Stimulated activated CD4-positive, alpha-beta T cell treated with anti-CD3 and anti-CD28 coated beads, TNF-alpha, amount 100 ng/mL, for 24 hours (primary cell): ENCODE results near the gene GLRA3.
"Not testable (repeated sequence)": the region's sequence is repeated elsewhere in the genome, so short reads cannot be mapped to it uniquely, and the experiment has no call there.

ENCODE experiments used
- DNase-seq, 3 experiments: peaks; one replicate each; pipeline ENCODE4 v3.0.0-alpha.2; 2020; ENCODE audit warnings: low read depth in 3 of 3

The GLRA3 gene

GRCh38 chr4:174828845-174829701, at the start of gene GLRA3:
Gene GLRA3 (minus strand): TSS chr4:174829247. CDS start chr4:174828811, 436 bp downstream.
- no peak for DNase-seq

GRCh38 chr4:174874898-174875297, 45.9 kb upstream of the GLRA3 start:
- DNase-seq = no peak

- DNase-seq = no peak
Observed at GRCh38 chr4:174873931-174874330, 44.9 kb upstream of the GLRA3 start.

GRCh38 chr4:174873146-174873545, 44.1 kb upstream of the GLRA3 start:
- not testable (repeated sequence) for DNase-seq

GRCh38 chr4:174871407-174871806, 42.4 kb upstream of the GLRA3 start:
- no peak for DNase-seq

GRCh38 chr4:174870311-174870710, 41.3 kb upstream of the GLRA3 start:
- no peak for DNase-seq

- DNase-seq = no peak
Observed at GRCh38 chr4:174869339-174869738, 40.3 kb upstream of the GLRA3 start.

GRCh38 chr4:174867903-174868302, 38.9 kb upstream of the GLRA3 start:
- DNase-seq = no peak

GRCh38 chr4:174865418-174865985, 36.5 kb upstream of the GLRA3 start:
- DNase-seq = no peak

GRCh38 chr4:174864031-174864430, 35.0 kb upstream of the GLRA3 start:
- no peak for DNase-seq

- no peak for DNase-seq
Observed at GRCh38 chr4:174860588-174860987, 31.5 kb upstream of the GLRA3 start.

GRCh38 chr4:174859904-174860303, 30.9 kb upstream of the GLRA3 start:
- DNase-seq = no peak

GRCh38 chr4:174856926-174857800, 28.1 kb upstream of the GLRA3 start:
- no peak for DNase-seq

- DNase-seq = no peak
Observed at GRCh38 chr4:174855050-174855449, 26.0 kb upstream of the GLRA3 start.

- DNase-seq = no peak
Observed at GRCh38 chr4:174853629-174854028, 24.6 kb upstream of the GLRA3 start.

- no peak for DNase-seq
Observed at GRCh38 chr4:174848596-174848995, 19.5 kb upstream of the GLRA3 start.

GRCh38 chr4:174847801-174848427, 18.9 kb upstream of the GLRA3 start:
- no peak for DNase-seq

- no peak for DNase-seq
Observed at GRCh38 chr4:174835536-174835935, 6.5 kb upstream of the GLRA3 start.

- DNase-seq = no peak
Observed at GRCh38 chr4:174834477-174834876, 5.4 kb upstream of the GLRA3 start.

- DNase-seq = no peak
Observed at GRCh38 chr4:174826660-174827059, 2.4 kb downstream of the GLRA3 start.

- no peak for DNase-seq
Observed at GRCh38 chr4:174815282-174815681, 13.8 kb downstream of the GLRA3 start.

GRCh38 chr4:174813292-174813691, 15.8 kb downstream of the GLRA3 start:
- DNase-seq = no peak
